ENCODE data around the gene FZD2. TPM values are rescaled to one million over a fixed set of nuclear protein-coding genes. Genes with fewer than 3 reads are reported as not detected.
A peak's percentile ranks its signal among the peaks of the same experiment; 100 is the strongest.

The FZD2 gene
- total and polyA plus RNA-seq, 2 of the 8 experiments (the other 6 are each of a cell fraction or from before 2014, with no cell fraction given), result 17.6 to 86.7 TPM

- Histone ChIP-seq H2AK5ac (ENCODE audit: low read depth, low read length) (no peak overlapping the region), H3K4ac (replicated peaks; ENCODE audit: insufficient read length, low read depth, low read length) (no peak overlapping the region), H4K20me1 (replicated peaks in 1 of 2; ENCODE audit: control insufficient read depth in 1 of 2, insufficient read depth in 2 of 2, low read length in 2 of 2) (no peaks in the 10 kb centered on the region), H2BK15ac (ENCODE audit: low read length) (no peak overlapping the region), H2AFZ (ENCODE audit: low read length) (no peak overlapping the region), H3K56ac (replicated peaks; ENCODE audit: insufficient read length, low read depth, low read length) (no peak overlapping the region), H3K4me1 (replicated peaks in 1 of 4; ENCODE audit: control insufficient read depth in 3 of 4, insufficient read depth in 4 of 4, low read length in 3 of 4) (no peaks in the 10 kb centered on the region; a peak in 1 of 7 replicates), H4K5ac (ENCODE audit: insufficient read length, low read depth, low read length) (no peak overlapping the region), H2BK12ac (ENCODE audit: low read depth, low read length) (no peak overlapping the region), H3K23ac (ENCODE audit: insufficient read length) (no peak overlapping the region), H3K4me3 (ENCODE audit: extremely low read depth in 1 of 4, insufficient read depth in 2 of 4, low read depth in 3 of 4, low read length in 4 of 4) (no peak overlapping the region), H3K79me1 (ENCODE audit: low read depth, low read length) (no peaks in the 10 kb centered on the region), H3K9ac (replicated peaks in 1 of 4; ENCODE audit: extremely low read depth in 1 of 4, low read depth in 3 of 4, low read length in 3 of 4) (no peak overlapping the region), H4K91ac (replicated peaks; ENCODE audit: insufficient read length, low read length) (no peak overlapping the region), H3K18ac (ENCODE audit: extremely low read depth, low read length) (no peak overlapping the region), H2BK20ac (ENCODE audit: low read length) (no peak overlapping the region), H3K27me3 (replicated peaks in 1 of 4; ENCODE audit: control insufficient read depth in 3 of 4, extremely low read depth in 1 of 4, insufficient read depth in 3 of 4, low read length in 3 of 4) (0 out of 7 replicates have a peak, but pooled peaks cover 0 to 2% (median 1%) of the 10 kb centered on the region in 4 experiments), H3K23me2 (ENCODE audit: low read depth, low read length) (no peaks in the 10 kb centered on the region), H2BK5ac (ENCODE audit: low read depth, low read length) (no peak overlapping the region), H3K27ac (ENCODE audit: low read depth, low read length) (no peak overlapping the region), H2BK120ac (replicated peaks; ENCODE audit: low read depth, low read length) (no peak overlapping the region), H3K14ac (ENCODE audit: insufficient read length) (no peak overlapping the region), H3K4me2 (ENCODE audit: insufficient read depth in 1 of 2, low read depth in 2 of 2, low read length in 2 of 2) (no peak overlapping the region), H3K79me2 (ENCODE audit: control insufficient read depth in 1 of 2, insufficient read depth in 2 of 2, low read length in 2 of 2) (no peaks in the 10 kb centered on the region), H3K9me3 (ENCODE audit: insufficient read depth in 2 of 2, low read depth in 1 of 2, low read length in 1 of 2) (no peaks in the 10 kb centered on the region), H3K36me3 (ENCODE audit: control insufficient read depth in 2 of 4, insufficient read depth in 4 of 4, low read length in 3 of 4) (no peaks in the 10 kb centered on the region), H4K8ac (ENCODE audit: extremely low read depth, insufficient read depth, low read length) (no peak overlapping the region)
- TF ChIP-seq, protein P1, sequence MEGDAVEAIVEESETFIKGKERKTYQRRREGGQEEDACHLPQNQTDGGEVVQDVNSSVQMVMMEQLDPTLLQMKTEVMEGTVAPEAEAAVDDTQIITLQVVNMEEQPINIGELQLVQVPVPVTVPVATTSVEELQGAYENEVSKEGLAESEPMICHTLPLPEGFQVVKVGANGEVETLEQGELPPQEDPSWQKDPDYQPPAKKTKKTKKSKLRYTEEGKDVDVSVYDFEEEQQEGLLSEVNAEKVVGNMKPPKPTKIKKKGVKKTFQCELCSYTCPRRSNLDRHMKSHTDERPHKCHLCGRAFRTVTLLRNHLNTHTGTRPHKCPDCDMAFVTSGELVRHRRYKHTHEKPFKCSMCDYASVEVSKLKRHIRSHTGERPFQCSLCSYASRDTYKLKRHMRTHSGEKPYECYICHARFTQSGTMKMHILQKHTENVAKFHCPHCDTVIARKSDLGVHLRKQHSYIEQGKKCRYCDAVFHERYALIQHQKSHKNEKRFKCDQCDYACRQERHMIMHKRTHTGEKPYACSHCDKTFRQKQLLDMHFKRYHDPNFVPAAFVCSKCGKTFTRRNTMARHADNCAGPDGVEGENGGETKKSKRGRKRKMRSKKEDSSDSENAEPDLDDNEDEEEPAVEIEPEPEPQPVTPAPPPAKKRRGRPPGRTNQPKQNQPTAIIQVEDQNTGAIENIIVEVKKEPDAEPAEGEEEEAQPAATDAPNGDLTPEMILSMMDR (IDR thresholded peaks at IDR 0.05; ENCODE audit: control extremely low read depth in 1 of 3, insufficient read depth in 1 of 3, low read depth in 1 of 3, low read length in 3 of 3), result peak; percentile 36 to 51 (median 41); a peak in 3 of 4 replicates
- no peak for TF ChIP-seq CTBP2 (IDR thresholded peaks at IDR 0.05; ENCODE audit: borderline replicate concordance, insufficient read depth, insufficient read length, low read length)
- peak; percentile 36 to 56; a peak in 3 of 4 replicates for TF ChIP-seq RAD21 (IDR thresholded peaks at IDR 0.05 in 1 of 2, conservative IDR thresholded peaks at IDR 0.05 in 1 of 2; ENCODE audit: low read depth in 2 of 2, low read length in 2 of 2)
- FAIRE-seq (no peak), DNase-seq (ENCODE audit: low read depth in 1 of 2, low spot score in 2 of 2) (no peak)
- CTCF ChIA-PET (ENCODE audit: partially characterized antibody), result interaction anchor here (0.8 to 6.9 kb wide), 17 partner anchors 10 to 55 kb away, joined by 3 to 50 read pairs (median 5); no protein-coding TSS in a partner anchor
- POLR2A ChIA-PET (ENCODE audit: partially characterized antibody), result interaction anchor here (1.9 kb wide), 1 partner anchor 25 kb away, joined by 4 read pairs; the partner anchor contains the start of gene FZD2
- 89% methylated on average over 11 of the region's 11 CpGs; no CpG with 5 or more reads in 1 of the 2 experiments for WGBS, 2 experiments (ENCODE audit: extremely low coverage in 1 of 2, insufficient coverage in 1 of 2, insufficient read length in 1 of 2, insufficient replicate concordance in 2 of 2, low coverage in 1 of 2, low lambda C conversion rate in 2 of 2, missing lambda C conversion rate in 1 of 2)
These were observed 24.6 kb downstream of the FZD2 start for GRCh38 chr17:44581868-44582267.

All from H1 (cell line).